ENCODE data around the gene NCR2.

- TF ChIP-seq, protein P1, sequence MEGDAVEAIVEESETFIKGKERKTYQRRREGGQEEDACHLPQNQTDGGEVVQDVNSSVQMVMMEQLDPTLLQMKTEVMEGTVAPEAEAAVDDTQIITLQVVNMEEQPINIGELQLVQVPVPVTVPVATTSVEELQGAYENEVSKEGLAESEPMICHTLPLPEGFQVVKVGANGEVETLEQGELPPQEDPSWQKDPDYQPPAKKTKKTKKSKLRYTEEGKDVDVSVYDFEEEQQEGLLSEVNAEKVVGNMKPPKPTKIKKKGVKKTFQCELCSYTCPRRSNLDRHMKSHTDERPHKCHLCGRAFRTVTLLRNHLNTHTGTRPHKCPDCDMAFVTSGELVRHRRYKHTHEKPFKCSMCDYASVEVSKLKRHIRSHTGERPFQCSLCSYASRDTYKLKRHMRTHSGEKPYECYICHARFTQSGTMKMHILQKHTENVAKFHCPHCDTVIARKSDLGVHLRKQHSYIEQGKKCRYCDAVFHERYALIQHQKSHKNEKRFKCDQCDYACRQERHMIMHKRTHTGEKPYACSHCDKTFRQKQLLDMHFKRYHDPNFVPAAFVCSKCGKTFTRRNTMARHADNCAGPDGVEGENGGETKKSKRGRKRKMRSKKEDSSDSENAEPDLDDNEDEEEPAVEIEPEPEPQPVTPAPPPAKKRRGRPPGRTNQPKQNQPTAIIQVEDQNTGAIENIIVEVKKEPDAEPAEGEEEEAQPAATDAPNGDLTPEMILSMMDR (IDR thresholded peaks at IDR 0.05 in 2 of 3, conservative IDR thresholded peaks at IDR 0.05 in 1 of 3; ENCODE audit: insufficient read depth in 2 of 3, low read depth in 1 of 3, low read length in 3 of 3) = no peak
- TF ChIP-seq EZH2 (IDR thresholded peaks at IDR 0.05; ENCODE audit: borderline replicate concordance, low read depth, low read length) = no peak
- TF ChIP-seq CREM (IDR thresholded peaks at IDR 0.05; ENCODE audit: low read depth) = no peak
- TF ChIP-seq HDAC3 (IDR thresholded peaks at IDR 0.05; ENCODE audit: borderline replicate concordance, partially characterized antibody) = no peak
- TF ChIP-seq MAFK (IDR thresholded peaks at IDR 0.05; ENCODE audit: low read length) = no peak
- TF ChIP-seq L3MBTL2 (IDR thresholded peaks at IDR 0.05) = no peak
- TF ChIP-seq, protein P2, sequence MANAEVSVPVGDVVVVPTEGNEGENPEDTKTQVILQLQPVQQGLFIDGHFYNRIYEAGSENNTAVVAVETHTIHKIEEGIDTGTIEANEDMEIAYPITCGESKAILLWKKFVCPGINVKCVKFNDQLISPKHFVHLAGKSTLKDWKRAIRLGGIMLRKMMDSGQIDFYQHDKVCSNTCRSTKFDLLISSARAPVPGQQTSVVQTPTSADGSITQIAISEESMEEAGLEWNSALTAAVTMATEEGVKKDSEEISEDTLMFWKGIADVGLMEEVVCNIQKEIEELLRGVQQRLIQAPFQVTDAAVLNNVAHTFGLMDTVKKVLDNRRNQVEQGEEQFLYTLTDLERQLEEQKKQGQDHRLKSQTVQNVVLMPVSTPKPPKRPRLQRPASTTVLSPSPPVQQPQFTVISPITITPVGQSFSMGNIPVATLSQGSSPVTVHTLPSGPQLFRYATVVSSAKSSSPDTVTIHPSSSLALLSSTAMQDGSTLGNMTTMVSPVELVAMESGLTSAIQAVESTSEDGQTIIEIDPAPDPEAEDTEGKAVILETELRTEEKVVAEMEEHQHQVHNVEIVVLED (CRISPR knock-in tag; IDR thresholded peaks at IDR 0.05) = no peak
- TF ChIP-seq ZFP30 (CRISPR knock-in tag; IDR thresholded peaks at IDR 0.05; ENCODE audit: borderline replicate concordance) = no peak
- TF ChIP-seq, protein P3, sequence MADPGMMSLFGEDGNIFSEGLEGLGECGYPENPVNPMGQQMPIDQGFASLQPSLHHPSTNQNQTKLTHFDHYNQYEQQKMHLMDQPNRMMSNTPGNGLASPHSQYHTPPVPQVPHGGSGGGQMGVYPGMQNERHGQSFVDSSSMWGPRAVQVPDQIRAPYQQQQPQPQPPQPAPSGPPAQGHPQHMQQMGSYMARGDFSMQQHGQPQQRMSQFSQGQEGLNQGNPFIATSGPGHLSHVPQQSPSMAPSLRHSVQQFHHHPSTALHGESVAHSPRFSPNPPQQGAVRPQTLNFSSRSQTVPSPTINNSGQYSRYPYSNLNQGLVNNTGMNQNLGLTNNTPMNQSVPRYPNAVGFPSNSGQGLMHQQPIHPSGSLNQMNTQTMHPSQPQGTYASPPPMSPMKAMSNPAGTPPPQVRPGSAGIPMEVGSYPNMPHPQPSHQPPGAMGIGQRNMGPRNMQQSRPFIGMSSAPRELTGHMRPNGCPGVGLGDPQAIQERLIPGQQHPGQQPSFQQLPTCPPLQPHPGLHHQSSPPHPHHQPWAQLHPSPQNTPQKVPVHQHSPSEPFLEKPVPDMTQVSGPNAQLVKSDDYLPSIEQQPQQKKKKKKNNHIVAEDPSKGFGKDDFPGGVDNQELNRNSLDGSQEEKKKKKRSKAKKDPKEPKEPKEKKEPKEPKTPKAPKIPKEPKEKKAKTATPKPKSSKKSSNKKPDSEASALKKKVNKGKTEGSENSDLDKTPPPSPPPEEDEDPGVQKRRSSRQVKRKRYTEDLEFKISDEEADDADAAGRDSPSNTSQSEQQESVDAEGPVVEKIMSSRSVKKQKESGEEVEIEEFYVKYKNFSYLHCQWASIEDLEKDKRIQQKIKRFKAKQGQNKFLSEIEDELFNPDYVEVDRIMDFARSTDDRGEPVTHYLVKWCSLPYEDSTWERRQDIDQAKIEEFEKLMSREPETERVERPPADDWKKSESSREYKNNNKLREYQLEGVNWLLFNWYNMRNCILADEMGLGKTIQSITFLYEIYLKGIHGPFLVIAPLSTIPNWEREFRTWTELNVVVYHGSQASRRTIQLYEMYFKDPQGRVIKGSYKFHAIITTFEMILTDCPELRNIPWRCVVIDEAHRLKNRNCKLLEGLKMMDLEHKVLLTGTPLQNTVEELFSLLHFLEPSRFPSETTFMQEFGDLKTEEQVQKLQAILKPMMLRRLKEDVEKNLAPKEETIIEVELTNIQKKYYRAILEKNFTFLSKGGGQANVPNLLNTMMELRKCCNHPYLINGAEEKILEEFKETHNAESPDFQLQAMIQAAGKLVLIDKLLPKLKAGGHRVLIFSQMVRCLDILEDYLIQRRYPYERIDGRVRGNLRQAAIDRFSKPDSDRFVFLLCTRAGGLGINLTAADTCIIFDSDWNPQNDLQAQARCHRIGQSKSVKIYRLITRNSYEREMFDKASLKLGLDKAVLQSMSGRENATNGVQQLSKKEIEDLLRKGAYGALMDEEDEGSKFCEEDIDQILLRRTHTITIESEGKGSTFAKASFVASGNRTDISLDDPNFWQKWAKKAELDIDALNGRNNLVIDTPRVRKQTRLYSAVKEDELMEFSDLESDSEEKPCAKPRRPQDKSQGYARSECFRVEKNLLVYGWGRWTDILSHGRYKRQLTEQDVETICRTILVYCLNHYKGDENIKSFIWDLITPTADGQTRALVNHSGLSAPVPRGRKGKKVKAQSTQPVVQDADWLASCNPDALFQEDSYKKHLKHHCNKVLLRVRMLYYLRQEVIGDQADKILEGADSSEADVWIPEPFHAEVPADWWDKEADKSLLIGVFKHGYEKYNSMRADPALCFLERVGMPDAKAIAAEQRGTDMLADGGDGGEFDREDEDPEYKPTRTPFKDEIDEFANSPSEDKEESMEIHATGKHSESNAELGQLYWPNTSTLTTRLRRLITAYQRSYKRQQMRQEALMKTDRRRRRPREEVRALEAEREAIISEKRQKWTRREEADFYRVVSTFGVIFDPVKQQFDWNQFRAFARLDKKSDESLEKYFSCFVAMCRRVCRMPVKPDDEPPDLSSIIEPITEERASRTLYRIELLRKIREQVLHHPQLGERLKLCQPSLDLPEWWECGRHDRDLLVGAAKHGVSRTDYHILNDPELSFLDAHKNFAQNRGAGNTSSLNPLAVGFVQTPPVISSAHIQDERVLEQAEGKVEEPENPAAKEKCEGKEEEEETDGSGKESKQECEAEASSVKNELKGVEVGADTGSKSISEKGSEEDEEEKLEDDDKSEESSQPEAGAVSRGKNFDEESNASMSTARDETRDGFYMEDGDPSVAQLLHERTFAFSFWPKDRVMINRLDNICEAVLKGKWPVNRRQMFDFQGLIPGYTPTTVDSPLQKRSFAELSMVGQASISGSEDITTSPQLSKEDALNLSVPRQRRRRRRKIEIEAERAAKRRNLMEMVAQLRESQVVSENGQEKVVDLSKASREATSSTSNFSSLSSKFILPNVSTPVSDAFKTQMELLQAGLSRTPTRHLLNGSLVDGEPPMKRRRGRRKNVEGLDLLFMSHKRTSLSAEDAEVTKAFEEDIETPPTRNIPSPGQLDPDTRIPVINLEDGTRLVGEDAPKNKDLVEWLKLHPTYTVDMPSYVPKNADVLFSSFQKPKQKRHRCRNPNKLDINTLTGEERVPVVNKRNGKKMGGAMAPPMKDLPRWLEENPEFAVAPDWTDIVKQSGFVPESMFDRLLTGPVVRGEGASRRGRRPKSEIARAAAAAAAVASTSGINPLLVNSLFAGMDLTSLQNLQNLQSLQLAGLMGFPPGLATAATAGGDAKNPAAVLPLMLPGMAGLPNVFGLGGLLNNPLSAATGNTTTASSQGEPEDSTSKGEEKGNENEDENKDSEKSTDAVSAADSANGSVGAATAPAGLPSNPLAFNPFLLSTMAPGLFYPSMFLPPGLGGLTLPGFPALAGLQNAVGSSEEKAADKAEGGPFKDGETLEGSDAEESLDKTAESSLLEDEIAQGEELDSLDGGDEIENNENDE (IDR thresholded peaks at IDR 0.05; ENCODE audit: low read depth, low read length) = no peak
- no peak for TF ChIP-seq MEF2D (tag; conservative IDR thresholded peaks at IDR 0.05; ENCODE audit: low read depth)
- no peak for TF ChIP-seq FOXK1 (CRISPR knock-in tag; IDR thresholded peaks at IDR 0.05; ENCODE audit: borderline replicate concordance)
- TF ChIP-seq KLF1 (tag; IDR thresholded peaks at IDR 0.05) = no peak
- TF ChIP-seq ZBTB1 (CRISPR knock-in tag; IDR thresholded peaks at IDR 0.05; ENCODE audit: borderline replicate concordance, low read depth) = no peak
These were observed 6.8 kb downstream of the NCR2 start for GRCh38 chr6:41342241-41342640.
